K562 (cell line): ENCODE data around the gene EPHA2. TPM values are rescaled to one million over a fixed set of nuclear protein-coding genes. Genes with fewer than 3 reads are reported as not detected.

Experiments
- ATAC-seq: fragments of 200-7000 bp; cut with Tn5 transposase; 3 replicates; pipeline ENCODE4 v1.9.1; 2020; ENCODE audit warnings: moderate library complexity
- Bru-seq: library from RNA; stranded (reverse); fragments of 400-500 nt; gene quantifications from one replicate; lab custom pipeline; 2021; lab: Mats Ljungman, UMichigan
- BruChase-seq, 2 experiments: library from RNA; stranded (reverse); fragments of 400-500 nt; gene quantifications; one replicate each; lab custom pipeline; 2021; lab: Mats Ljungman, UMichigan
- BruUV-seq: library from RNA; stranded (reverse); fragments of 400-500 nt; replicated peaks from 2 replicates; lab custom pipeline; 2021; lab: Mats Ljungman, UMichigan
- CTCF ChIA-PET: fragments of 300-600 bp; formaldehyde crosslinking; extraction: SDS; loops from one replicate; lab custom pipeline; 2021; ENCODE audit warnings: low intra/inter-chr PET ratio; lab: Yijun Ruan, JAX
- POLR2A ChIA-PET: fragments of 300-600, 350-650 bp; sonication (Branson Sonifier 250); formaldehyde crosslinking; extraction: SDS; loops from one replicate; lab custom pipeline; 2021; ENCODE audit warnings: antibody characterized with exemption, inconsistent platforms; lab: Yijun Ruan, JAX
- DNase-seq, 4 experiments: peaks; one replicate each; pipeline versions ENCODE4 v3.0.0 to v3.0.0-alpha.2; 2011 to 2018; ENCODE audit warnings: low spot score in 3 of 4, mixed read lengths in 3 of 4; ENCODE audit errors: extremely low read depth in 1 of 4
- FAIRE-seq: peaks from 2 replicates; lab custom pipeline; 2011; peaks lifted over from hg19 to GRCh38; lab: Jason Lieb, UNC
- H2AFZ ChIP-seq: 2 replicates; pipeline ENCODE4 v1.6.0; 2011; ENCODE audit warnings: low read depth, low read length, control low read depth, inconsistent platforms
- H3K27ac ChIP-seq: fragments of 200-600 bp; 3 replicates; pipeline ENCODE4 v1.8.0; 2011; ENCODE audit warnings: low read depth, mild to moderate bottlenecking, control low read depth, inconsistent platforms, low read length, moderate library complexity, mixed read lengths; ENCODE audit errors: extremely low read depth
- H3K27me3 ChIP-seq, 2 experiments: fragments of 300-600 bp in 1 of 2; 2 replicates in 1 of 2; 3 replicates in 1 of 2; pipeline versions ENCODE4 v1.6.0 to v1.8.0; 2011; ENCODE audit warnings: inconsistent platforms in 2 of 2, low read length in 2 of 2, mild to moderate bottlenecking in 1 of 2, mixed read lengths in 1 of 2, moderate library complexity in 1 of 2; ENCODE audit not compliant: control insufficient read depth in 2 of 2, insufficient read depth in 2 of 2
- H3K36me3 ChIP-seq: fragments of 300-600 bp; 3 replicates; pipeline ENCODE4 v1.8.0; 2011; ENCODE audit warnings: mild to moderate bottlenecking, low read length, inconsistent platforms; ENCODE audit not compliant: control insufficient read depth, insufficient read depth
- H3K4me1 ChIP-seq, 2 experiments: fragments of 200-600 bp in 1 of 2; replicated peaks in 1 of 2; 2 replicates in 1 of 2; 3 replicates in 1 of 2; pipeline versions ENCODE4 v1.5.1 to v1.8.0; 2011; ENCODE audit warnings: inconsistent platforms in 2 of 2, low read length in 2 of 2, mild to moderate bottlenecking in 1 of 2, mixed read lengths in 1 of 2, moderate library complexity in 1 of 2; ENCODE audit not compliant: control insufficient read depth in 2 of 2, insufficient read depth in 2 of 2
- H3K4me2 ChIP-seq: 2 replicates; pipeline ENCODE4 v1.6.1; 2011; ENCODE audit warnings: low read length, control low read depth, inconsistent platforms, mixed read lengths; ENCODE audit not compliant: insufficient read depth
- H3K4me3 ChIP-seq: fragments of 200-600 bp; sonication (generic), shearing (Covaris generic); 2 replicates; pipeline ENCODE4 v1.5.1; 2016; ENCODE audit warnings: control low read depth, inconsistent platforms
- H3K79me2 ChIP-seq: fragments of 200-600 bp; 3 replicates; pipeline ENCODE4 v1.8.0; 2011; ENCODE audit warnings: low read length, inconsistent platforms; ENCODE audit not compliant: control insufficient read depth, insufficient read depth
- H3K9ac ChIP-seq, 2 experiments: 2 replicates each; pipeline versions ENCODE4 v1.6.0 to v1.6.1; 2011; ENCODE audit warnings: low read depth in 2 of 2, low read length in 2 of 2, control low read depth in 1 of 2, inconsistent platforms in 1 of 2, mild to moderate bottlenecking in 1 of 2, mixed read lengths in 1 of 2; ENCODE audit not compliant: insufficient read depth in 1 of 2
- H3K9me1 ChIP-seq: one replicate; pipeline ENCODE4 v1.6.0; 2011; ENCODE audit warnings: inconsistent platforms, mild to moderate bottlenecking, low read length, moderate library complexity; ENCODE audit not compliant: control insufficient read depth, insufficient read depth
- H3K9me3 ChIP-seq: replicated peaks from 2 replicates; pipeline ENCODE4 v1.5.1; 2011; ENCODE audit warnings: low read depth, low read length, inconsistent platforms; ENCODE audit not compliant: control insufficient read depth, insufficient read depth
- H4K20me1 ChIP-seq: replicated peaks from 2 replicates; pipeline ENCODE4 v1.6.1; 2011; ENCODE audit warnings: low read length, inconsistent platforms, mixed read lengths; ENCODE audit not compliant: control insufficient read depth, insufficient read depth
- FOXM1 ChIP-seq, 2 experiments: fragments of 450-650 bp in 1 of 2; sonication (generic) in 1 of 2; formaldehyde crosslinking in 1 of 2; IDR thresholded peaks; 2 replicates each; pipeline versions ENCODE4 v1.6.1 to v1.9.0; 2017 to 2022; ENCODE audit warnings: low read depth in 2 of 2, mild to moderate bottlenecking in 2 of 2, missing genetic modification reagents in 1 of 2, moderate library complexity in 1 of 2
- KDM1A ChIP-seq, 2 experiments: fragments of 450-650 bp; IDR thresholded peaks; 2 replicates each; pipeline ENCODE4 v1.6.1; 2016; ENCODE audit warnings: mild to moderate bottlenecking in 2 of 2
- MED1 ChIP-seq: sonication (generic); formaldehyde crosslinking; IDR thresholded peaks from 2 replicates; pipeline ENCODE4 v1.8.1; 2023; ENCODE audit warnings: missing genetic modification reagents, borderline replicate concordance
- PCBP1 ChIP-seq: fragments of 200-400 bp; formaldehyde crosslinking; IDR thresholded peaks from 2 replicates; pipeline ENCODE4 v1.6.1; 2018; ENCODE audit warnings: mild to moderate bottlenecking, low read depth, low read length; ENCODE audit not compliant: poor library complexity, severe bottlenecking
- RAD21 ChIP-seq, 2 experiments: fragments of 250-450 bp in 1 of 2; fragments of 450-650 bp in 1 of 2; sonication (Bioruptor Pico) in 1 of 2; formaldehyde crosslinking in 1 of 2; IDR thresholded peaks in 1 of 2; conservative IDR thresholded peaks in 1 of 2; 2 replicates each; pipeline versions ENCODE4 v1.4.0 to v1.8.0; 2020 to 2022; ENCODE audit warnings: mild to moderate bottlenecking in 2 of 2, moderate library complexity in 1 of 2
- TBP ChIP-seq: optimal IDR thresholded peaks from 2 replicates; pipeline ENCODE3; 2011; ENCODE audit warnings: low read depth, low read length, improper control_type of control experiment
- TCF15 ChIP-seq: fragments of 250-450 bp; sonication (Bioruptor Pico); IDR thresholded peaks from 2 replicates; pipeline ENCODE4 v1.8.0; 2022; ENCODE audit warnings: moderate library complexity, mild to moderate bottlenecking, inconsistent platforms
- WGBS: fragments of 100-300 bp; shearing (Covaris generic); methylation state at CpG from one replicate; pipeline ENCODE4 v1.1.6; 2016; ENCODE audit warnings: low coverage, mixed read lengths; ENCODE audit not compliant: insufficient coverage; ENCODE audit errors: missing lambda C conversion rate; 5-methylcytosine and 5-hydroxymethylcytosine counted together
- in situ Hi-C: fragments of 300-500 bp; cut with MboI; formaldehyde crosslinking; loops from 4 replicates; pipeline ENCODE4 v1.15.0; 2018; ENCODE audit warnings: inconsistent platforms, mixed read lengths
- intact Hi-C: fragments of 100-400 bp; cut with micrococcal nuclease; formaldehyde crosslinking; loops from 2 replicates; pipeline ENCODE4 v1.14.2; 2022
- long read RNA-seq, 3 experiments: library from polyadenylated mRNA in 2 of 3; library from RNA in 1 of 3; unstranded in 2 of 3; stranded (forward) in 1 of 3; transcript quantifications; one replicate each; pipeline ENCODE4 v2.0.0, GENCODE V29; 2019 to 2022
- polyA minus RNA-seq, 3 experiments: library from RNA; depleted of rRNA, polyadenylated mRNA; stranded (reverse); fragments of >200 nt; gene quantifications; 2 replicates each; pipeline ENCODE4 v1.2.3, GENCODE V29; 2011
- polyA plus RNA-seq, 8 experiments: library from polyadenylated mRNA; depleted of rRNA in 4 of 8; stranded (reverse) in 5 of 8; unstranded in 3 of 8; fragments of >200 nt; fragmentation: Nextera tagmentation in 2 of 8; fragmentation: Illumina TruSeq in 1 of 8; extraction: Ambion mirVana in 2 of 8; extraction: Trizol in 1 of 8; gene quantifications; 2 replicates each; pipeline versions ENCODE4 v1.2.1 to v1.2.3, GENCODE V29; 2011 to 2014; ENCODE audit warnings: inconsistent platforms in 1 of 8, missing spikeins in 1 of 8
- total RNA-seq, 7 experiments: library from RNA; depleted of rRNA in 6 of 7; stranded (reverse); fragments of >200 nt in 6 of 7; fragmentation: Illumina TruSeq in 2 of 7; extraction: Trizol in 2 of 7; gene quantifications; 2 replicates each; pipeline versions ENCODE4 v1.2.1 to v1.2.3, GENCODE V29; 2011 to 2021; ENCODE audit warnings: low replicate concordance in 1 of 7

The EPHA2 gene
- 0.55 and 1.5 TPM in 2 replicates for total RNA-seq (2011; cell fraction: chromatin; rRNA removed; ENCODE audit: low replicate concordance)
- 0.79 and 1.2 TPM in 2 replicates for total RNA-seq (2011; cell fraction: nucleolus; rRNA removed)
- total RNA-seq (2011; cell fraction: nucleoplasm; rRNA removed): 0.15 and 0.23 TPM in 2 replicates
- total RNA-seq (2014; rRNA removed) (not detected in 2 replicates), total RNA-seq (2014; rRNA removed; fragmentation: Illumina TruSeq; extraction: Trizol) (0.04 and 0.06 TPM in 2 replicates), total RNA-seq (2015; rRNA removed; fragmentation: Illumina TruSeq; extraction: Trizol) (not detected in 2 replicates), total RNA-seq (2021) (0.36 and 0.40 TPM in 2 replicates), polyA plus RNA-seq (2011; rRNA removed) (0.16 and 0.17 TPM in 2 replicates), polyA plus RNA-seq (2014; fragmentation: Illumina TruSeq; extraction: Trizol) (0.07 and 0.12 TPM in 2 replicates), polyA plus RNA-seq (2014; fragmentation: Nextera tagmentation; extraction: Ambion mirVana) (not detected), polyA plus RNA-seq (2014; rRNA removed) (0.05 TPM in 2 replicates), polyA minus RNA-seq (2011; rRNA and poly(A)+ RNA removed) (0.15 and 0.28 TPM in 2 replicates), Bru-seq, nascent RNA (percentile 33 among the genes with signal in this experiment), BruChase-seq, experiment 1, labeled RNA remaining after a 2-hour chase (percentile 29 among the genes with signal in this experiment), BruChase-seq, experiment 2, labeled RNA remaining after a 6-hour chase (percentile 33 among the genes with signal in this experiment)
- 0.09 and 0.70 TPM in 2 replicates for polyA plus RNA-seq (2011; cell fraction: cytosol; rRNA removed)
- 0.24 and 0.92 TPM in 2 replicates for polyA plus RNA-seq (2011; cell fraction: nucleus; rRNA removed)
- 0.07 and 0.09 TPM in 2 replicates for polyA plus RNA-seq (2012)
- polyA minus RNA-seq (2011; cell fraction: cytosol; rRNA and poly(A)+ RNA removed): 1.7 and 2.2 TPM in 2 replicates
- 0.33 and 0.81 TPM in 2 replicates for polyA minus RNA-seq (2011; cell fraction: nucleus; rRNA and poly(A)+ RNA removed)
- long read RNA-seq, experiment 1: 0 reads
- long read RNA-seq, experiment 2: 0 reads
- long read RNA-seq, experiment 3: 0 reads

DNA sequence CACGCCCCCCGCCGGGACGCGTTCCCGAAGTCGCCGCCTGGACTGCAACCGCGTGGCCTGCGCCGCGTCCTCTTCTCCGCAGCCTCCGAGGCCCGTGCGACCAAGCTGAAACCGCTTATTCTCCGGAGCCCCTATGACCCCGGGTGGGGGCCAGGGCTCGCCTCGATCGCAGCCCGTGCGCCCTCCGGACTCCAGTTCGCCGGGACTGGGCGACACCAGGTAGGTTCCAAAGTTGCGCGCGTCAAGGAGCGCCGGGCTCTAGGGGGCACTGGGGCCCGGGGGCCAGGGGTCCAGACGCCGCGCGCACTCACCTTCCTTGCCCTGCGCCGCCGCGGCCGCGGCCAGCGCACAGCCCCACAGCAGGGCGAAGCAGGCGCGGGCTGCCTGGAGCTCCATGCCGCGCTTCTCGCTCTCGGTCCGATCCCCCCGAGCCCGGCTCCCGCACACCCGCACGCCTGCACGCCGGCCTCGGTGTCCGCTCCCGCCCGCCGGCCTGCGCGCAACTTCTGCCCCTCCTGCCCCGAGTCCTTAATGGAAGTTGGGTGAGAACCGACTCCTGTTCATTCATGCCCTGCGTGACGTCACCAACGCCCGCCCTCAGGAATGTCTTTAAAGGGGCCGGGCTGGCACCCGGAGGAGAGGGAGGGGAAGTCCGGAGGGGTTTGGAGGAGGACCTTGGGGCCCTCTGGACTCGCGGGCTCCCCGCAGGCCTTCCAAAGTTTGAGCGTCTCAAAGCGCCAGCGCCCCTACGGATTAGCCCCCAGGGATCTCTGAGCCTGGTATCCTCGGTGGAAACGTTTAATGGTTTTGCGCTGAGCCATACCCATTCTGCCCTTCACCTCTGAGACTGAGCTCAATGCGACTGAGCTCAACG is at the start of gene EPHA2:
Gene EPHA2 (minus strand): TSS at position 533 of the 874 bp plus-strand sequence. CDS start 137 bp downstream, at position 396.
- no peak within 1 kb of the TSS for H3K4me3 ChIP-seq
- no peaks in the 10 kb centered on the region for H3K36me3 ChIP-seq
- BruUV-seq: no TSS peak
- POLR2A ChIA-PET: interaction anchor here (1.0 to 1.3 kb wide), 5 partner anchors 8 to 12 kb away, joined by 3 to 8 read pairs (median 4); no protein-coding TSS in a partner anchor
- CTCF ChIA-PET: no interaction called here
- no peaks in the 10 kb centered on the region for H3K79me2 ChIP-seq
- FAIRE-seq: no peak
- no peaks in the 10 kb centered on the region for H3K9me3 ChIP-seq
- 91% methylated on average over 45 of the region's 89 CpGs for WGBS
- no peak within 1 kb of the TSS for H3K27ac ChIP-seq
- TF ChIP-seq PCBP1 (peak; percentile 3), TBP (no peak), KDM1A (IDR thresholded peaks at IDR 0.05) (no peak), TCF15 (no peak), RAD21 (CRISPR knock-in tag; conservative IDR thresholded peaks at IDR 0.05 in 1 of 2, IDR thresholded peaks at IDR 0.05 in 1 of 2) (no peak), FOXM1 (IDR thresholded peaks at IDR 0.05; ENCODE audit: low read depth) (no peak), FOXM1 (CRISPR knock-in tag; IDR thresholded peaks at IDR 0.05; ENCODE audit: low read depth) (no peak), MED1 (no peak)
- peak within 1 kb of the TSS in 1 of 2 experiments; percentile 18; a peak in 1 of 4 replicates for H3K9ac ChIP-seq
- H4K20me1 ChIP-seq: peaks cover 6% of the 10 kb centered on the region; the same call in 1 of the 2 replicates
- no peak within 1 kb of the TSS for H3K4me2 ChIP-seq
- in situ Hi-C loops: no loop called here
- intact Hi-C loops: no loop called here
- ATAC-seq: no peak
- no peak for DNase-seq
- H3K9me1 ChIP-seq: peaks cover 4% of the 10 kb centered on the region
- H3K27me3 ChIP-seq: no peaks in the 10 kb centered on the region
- peaks cover 13 to 46% of the 10 kb centered on the region in 2 experiments for H3K4me1 ChIP-seq
- H2AFZ ChIP-seq: peak within 1 kb of the TSS; percentile 35
